RCC 7860 (cell line): Measurements from ENCODE around the gene STAT5B.
"Not testable (repeated sequence)": the region's sequence is repeated elsewhere in the genome, so short reads cannot be mapped to it uniquely, and the experiment has no call there.

Source experiments
- DNase-seq: peaks from one replicate; pipeline ENCODE4 v3.0.0-alpha.2; 2015; ENCODE audit warnings: low spot score
- FAIRE-seq: peaks from 2 replicates; lab custom pipeline; 2012; peaks lifted over from hg19 to GRCh38; lab: Jason Lieb, UNC

Gene STAT5B

DNA sequence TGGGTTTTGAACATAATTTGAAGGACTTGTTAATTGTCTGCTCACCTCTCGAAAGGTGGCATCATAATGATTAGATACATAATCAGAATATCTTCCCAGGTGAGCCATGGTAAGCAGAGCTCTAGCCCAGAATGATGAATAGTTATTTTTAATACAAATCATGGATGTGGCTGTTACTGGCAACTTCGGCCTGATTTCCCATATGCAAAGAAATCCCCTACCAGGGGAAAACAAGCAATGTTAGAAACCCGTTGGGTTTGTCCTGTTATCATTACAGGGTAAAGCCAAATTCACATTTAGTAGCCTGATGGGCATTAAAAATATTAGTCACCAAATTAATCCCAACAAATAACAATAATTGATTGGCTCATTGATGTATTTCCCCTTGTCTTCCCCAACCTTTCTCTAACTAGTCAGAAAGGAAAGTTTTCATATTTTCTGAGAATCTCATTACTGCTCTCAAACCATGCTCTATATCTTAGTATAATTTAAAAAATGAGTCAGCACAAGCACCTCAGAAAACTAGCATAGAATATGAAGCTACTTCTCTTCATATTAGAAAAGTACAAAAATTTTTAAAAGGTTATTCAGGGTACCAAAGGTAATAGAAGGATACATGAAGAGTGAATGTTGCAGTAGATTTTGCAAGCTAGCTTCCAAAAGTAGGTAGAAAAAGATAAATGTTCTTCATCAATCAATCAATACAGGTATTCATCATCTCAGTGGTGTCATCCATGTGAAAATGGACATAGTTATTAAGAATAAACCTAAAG is 5.0 kb downstream of the STAT5B start:
- no peak for FAIRE-seq
- DNase-seq = no peak

DNA sequence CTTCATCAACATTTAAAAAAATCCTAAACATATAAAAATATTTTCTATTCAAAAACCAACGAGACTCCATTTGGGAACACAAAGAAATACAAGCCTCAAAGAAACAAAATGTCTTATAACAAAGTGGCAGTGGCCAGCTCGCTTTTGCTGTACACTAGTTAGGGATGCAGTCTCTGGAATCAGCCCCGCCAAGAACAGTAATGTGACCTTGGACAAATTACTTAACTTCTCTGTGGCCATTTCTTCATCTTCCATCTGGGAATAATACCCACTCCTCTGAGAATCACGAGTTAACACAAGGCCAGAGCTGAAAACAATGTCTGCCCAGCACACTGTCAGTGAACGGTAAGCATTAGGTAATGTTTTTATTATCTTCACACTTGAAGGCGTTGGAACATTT is 5.6 kb downstream of the STAT5B start:
- no peak for DNase-seq
- FAIRE-seq = no peak

DNA sequence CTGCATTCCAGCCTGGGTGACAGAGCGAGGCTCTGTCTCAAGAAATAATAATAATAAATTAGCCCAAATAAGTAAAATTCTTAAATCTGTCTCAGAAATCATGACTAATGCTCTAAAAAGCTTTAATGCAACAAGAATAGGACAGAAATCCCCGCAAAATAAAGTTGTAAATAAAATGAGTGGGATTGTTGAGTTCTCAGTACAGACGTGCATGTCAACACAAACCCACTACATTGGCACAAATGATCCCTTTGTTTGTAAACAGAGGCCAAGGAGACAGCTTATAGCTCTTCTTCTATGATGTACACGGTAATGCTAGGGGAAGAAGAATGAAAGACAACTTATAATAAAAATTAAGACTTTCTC is 6.0 kb downstream of the STAT5B start:
- DNase-seq = no peak
- no peak for FAIRE-seq

DNA sequence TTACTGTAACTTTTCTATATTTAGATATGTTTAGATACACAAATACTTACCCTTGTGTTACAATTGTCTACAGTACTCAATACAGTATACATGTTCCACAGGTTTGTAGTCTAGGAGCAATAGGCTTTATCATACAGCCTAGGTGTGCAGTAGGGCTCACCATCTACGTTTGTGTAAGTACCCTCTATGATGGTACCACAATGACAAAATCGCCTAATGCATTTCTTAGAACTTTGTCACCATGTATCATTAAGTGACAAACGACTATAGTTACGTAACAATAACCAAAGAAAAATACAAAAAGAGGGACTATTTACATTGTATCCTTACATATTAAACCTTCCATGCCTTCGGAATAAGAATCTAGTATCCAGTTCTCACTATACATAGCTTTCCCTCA is 8.0 kb downstream of the STAT5B start:
- FAIRE-seq = no peak
- no peak for DNase-seq

DNA sequence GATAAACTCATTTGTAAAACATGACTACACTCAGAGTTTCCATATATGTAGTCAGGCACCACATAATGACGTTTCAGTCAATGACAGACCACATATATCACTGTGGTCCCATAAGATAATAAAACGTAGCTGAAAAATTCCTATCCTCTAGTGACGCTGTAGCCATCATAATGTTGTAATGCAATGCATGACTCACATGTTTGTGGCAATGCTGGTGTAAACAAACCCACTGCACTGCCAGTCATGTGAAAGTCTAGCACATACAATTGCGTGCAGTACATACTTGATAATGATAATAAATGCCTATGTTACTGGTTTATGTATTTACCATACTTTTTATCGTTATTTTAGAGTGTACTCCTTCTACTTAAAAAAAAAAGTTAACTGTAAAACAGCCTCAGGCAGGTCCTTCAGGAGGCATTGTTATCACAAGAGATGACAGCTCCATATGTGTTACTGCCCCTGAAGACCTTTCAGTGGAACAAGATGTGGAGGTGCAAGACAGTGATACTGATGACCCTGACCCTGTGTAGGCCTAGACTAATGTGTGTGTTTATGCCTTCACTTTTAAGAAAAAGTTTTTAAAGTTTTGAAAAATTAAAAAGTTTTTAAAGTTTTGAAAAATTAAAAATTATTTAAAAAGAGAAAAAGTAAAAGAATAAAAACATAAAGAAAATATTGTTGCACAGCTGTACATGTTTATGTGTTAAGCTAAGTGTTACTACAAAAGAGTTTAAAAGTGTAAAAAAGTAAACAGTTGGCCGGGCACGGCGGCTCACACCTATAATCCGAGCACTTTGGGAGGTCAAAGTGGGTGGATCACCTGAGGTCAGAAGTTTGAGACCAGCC is 9.0 kb downstream of the STAT5B start:
- FAIRE-seq = no peak
- DNase-seq = no peak

DNA sequence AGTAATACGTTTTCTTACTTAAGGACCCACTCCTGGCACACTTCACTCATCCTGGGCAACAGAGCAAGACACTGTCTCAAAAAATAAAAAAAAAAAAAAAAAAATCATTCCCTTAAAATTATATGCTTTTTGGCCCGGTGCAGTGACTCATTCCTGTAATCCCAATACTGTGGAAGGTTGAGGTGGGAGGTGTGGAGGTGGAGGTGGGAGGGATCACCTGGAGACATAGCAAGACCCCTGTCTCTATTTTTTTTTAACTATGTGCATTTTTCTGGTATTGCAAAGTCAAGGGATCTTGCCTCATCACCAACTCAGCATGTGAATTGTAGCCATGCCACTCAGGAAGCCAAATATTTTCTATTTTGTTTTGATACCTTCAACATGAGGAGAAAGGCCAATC is 9.7 kb downstream of the STAT5B start:
- FAIRE-seq = no peak
- no peak for DNase-seq

DNA sequence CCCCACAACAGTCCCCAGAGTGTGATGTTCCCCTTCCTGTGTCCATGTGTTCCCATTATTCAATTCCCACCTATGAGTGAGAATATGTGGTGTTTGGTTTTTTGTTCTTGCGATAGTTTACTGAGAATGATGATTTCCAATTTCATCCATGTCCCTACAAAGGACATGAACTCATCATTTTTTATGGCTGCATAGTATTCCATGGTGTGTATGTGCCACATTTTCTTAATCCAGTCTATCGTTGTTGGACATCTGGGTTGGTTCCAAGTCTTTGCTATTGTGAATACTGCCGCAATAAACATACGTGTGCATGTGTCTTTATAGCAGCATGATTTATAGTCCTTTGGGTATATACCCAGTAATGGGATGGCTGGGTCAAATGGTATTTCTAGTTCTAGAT is 11.8 kb downstream of the STAT5B start:
- FAIRE-seq, DNase-seq: not testable (repeated sequence)

DNA sequence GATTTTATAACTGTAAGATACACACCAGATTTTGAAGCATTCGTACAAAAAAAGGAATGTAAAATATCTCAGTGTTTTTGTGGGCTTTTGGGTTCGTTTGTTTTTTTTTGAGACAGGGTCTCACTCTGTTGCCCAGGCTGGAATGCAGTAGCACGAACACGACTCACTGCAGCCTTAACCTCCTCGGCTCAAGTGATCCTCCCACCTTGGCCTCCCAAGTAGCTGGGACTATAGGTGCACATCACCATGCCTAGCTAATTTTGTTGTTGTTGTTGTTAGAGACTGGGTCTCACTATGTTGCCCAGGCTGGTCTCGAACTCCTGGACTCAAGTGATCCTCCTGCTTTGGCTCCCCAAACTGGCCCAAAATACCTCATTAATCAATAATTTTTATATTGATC is 15.9 kb downstream of the STAT5B start:
- no peak for FAIRE-seq
- DNase-seq = no peak

DNA sequence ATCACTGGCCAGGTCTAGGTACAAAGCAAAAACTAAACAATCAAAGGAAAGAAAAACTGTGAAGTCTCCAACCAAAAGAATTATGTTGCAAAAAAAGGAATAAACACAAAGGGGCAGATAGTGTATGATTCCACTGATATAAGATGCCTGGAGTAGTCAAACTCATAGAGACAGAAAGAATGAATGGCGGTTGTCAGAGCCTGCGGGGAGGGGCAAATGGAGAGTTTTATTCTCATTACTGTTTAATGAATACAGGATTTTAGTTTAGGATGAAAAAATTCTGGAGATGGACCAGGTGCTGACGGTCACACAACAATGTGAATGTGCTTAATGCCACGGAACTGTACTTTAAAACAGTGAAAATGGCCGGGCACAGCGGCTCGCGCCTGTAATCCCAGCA is 20.7 kb downstream of the STAT5B start:
- FAIRE-seq (no peak), DNase-seq (no peak)

DNA sequence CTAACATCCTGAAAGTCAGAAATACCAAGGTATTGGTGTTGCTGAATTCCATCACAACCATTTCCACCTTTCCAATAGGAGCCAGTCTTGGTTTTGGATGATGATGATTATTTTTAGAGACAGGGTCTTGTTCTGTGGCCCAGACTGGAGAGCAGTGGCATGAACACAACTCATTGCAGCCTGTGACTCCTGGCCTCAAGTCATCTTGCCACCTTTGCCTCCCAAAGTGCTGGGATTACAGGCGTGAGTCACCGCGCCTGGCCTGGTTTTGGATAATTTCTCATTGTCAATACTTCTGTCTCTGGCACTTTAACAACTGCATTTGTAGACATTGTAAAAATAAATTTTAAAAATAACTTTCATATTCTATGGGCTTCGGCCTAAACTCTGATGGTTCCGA is 22.6 kb downstream of the STAT5B start:
- no peak for FAIRE-seq
- DNase-seq = no peak

DNA sequence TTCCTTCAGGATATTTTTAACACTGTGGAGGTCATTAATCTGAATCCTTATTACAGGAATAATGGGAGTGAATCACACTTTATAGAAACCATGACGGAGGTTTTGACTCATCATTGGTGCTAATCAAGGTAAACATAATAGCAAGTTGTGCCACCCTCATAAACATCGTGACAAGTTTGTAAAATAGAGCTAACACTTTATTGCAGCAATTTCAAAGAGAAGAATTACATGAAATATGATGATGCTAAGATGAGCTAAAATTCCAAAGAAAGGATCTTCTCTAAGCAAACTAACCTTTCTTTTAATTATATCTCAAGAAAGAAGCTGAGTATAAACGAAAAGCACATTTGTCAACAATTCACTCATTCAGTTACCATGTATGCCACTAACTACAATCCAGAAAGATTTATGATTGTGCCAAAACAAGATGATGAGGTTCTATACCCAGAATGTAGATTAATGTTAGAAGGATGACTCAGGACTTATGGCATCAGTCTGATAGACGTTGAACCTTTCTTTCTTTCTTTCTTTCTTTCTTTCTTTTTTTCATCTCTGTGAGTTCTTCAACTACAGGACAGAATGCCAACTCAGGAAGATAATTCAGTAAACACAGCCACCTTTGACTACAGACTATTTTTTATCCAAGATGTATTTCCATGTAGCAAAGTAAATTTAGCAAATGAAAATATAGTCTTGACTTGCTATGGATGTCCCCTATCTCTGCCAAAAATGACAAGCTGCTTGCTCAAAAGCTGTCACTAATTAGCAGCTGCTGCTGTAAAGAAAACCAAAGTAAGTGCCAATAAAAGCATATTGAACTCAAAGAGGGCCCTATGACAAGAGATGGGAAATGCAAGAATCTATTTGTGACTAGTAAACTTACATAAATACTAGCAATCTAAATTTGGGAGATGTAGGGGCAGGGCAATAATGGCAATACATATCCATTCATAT is 23.3 kb downstream of the STAT5B start:
- DNase-seq (peak; percentile 11), FAIRE-seq (no peak)

DNA sequence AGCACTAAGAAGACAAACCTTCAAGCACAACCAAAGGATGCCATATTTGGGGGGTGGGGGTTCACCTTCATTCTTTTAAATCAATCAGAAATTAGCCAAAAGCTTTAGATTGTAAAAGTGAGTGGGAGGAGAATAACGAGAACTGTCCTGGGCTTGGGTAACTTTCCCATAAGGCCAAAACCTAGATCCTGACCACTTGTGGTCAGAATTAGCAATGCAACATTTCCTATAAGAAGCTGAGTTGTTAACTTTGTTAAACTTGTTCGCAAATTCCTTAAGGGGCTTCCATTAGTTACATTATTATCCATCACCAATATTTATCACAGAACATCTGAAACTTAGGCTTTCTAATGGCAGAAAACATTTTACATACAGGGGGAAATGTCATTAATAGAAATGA is 25.1 kb downstream of the STAT5B start:
- DNase-seq = no peak

DNA sequence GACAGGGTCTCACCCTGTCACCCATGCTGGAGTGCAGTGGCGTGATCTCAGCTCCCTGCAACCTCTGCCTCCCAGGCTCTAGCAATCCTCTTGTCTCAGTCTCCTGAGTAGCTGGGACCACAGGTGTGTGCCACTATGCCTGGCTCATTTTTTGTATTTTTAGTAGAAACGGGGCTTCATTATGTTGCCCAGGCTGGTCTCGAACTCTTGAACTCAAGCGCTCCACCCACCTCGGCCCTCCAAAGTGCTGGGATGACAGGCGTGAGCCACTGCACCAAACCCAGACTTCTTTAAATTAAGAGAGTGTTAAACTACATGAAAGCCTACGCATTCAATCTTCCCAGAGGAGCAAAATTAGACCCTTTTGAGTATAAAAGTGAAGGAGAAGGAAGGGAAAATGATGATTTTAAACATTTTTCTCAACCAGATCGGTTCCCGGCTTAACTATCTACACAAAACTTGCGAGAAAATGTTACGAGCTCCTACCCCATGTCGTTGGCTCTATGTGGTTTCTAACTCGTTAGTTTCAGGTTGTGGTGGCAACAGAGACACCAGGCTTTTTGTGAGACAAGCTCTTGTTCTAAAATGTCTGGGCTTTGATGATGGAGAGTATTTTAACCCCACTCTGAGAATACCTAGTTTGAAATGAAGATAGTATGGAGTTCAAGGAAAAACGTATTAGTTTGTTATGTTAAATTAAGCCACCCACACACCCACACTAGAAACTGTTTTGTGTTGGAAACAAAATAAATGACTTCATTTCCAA is 26.3 kb downstream of the STAT5B start:
- FAIRE-seq = no peak
- no peak for DNase-seq

More for the DNA sequence above, 25.1 kb downstream of the STAT5B start:
- no peak for FAIRE-seq

DNA sequence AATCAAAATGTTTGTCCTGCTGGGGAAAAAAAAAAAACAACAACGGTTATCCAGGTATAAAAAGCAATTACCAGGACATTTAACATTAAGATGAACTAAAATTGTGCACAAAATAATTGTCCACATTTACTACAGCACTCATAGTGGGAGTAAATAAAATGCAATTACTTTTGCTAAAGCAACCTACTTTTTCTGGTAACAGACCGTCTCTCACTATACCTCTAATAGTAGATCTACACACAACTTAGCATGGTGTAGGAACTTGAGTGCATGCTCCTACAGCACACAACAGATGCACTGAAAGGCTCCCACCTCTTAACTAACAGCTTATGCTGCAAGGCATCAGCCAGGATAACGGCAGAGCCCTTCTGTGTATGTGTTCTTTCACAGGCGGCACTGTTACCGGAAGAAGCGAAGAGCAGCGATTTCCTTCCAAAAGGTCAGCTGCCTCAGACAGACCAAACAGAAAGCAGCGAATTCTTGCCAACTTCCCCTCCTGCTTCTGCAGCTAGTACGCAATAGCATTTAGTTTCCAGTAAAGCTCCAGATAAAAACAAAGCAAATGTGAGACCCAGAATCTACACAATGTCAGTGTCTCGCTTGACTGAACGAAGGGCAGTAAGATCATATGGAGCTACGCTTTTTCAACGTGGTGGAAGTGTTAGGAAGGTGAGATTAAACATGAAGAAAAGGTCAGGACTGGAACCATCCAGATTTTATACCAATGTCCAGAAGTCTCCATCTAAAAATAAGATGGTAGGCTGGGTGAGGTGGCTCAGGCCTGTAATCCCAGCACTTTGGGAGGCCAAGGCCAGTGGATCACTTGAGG is 27.6 kb downstream of the STAT5B start:
- DNase-seq (no peak), FAIRE-seq (no peak)

DNA sequence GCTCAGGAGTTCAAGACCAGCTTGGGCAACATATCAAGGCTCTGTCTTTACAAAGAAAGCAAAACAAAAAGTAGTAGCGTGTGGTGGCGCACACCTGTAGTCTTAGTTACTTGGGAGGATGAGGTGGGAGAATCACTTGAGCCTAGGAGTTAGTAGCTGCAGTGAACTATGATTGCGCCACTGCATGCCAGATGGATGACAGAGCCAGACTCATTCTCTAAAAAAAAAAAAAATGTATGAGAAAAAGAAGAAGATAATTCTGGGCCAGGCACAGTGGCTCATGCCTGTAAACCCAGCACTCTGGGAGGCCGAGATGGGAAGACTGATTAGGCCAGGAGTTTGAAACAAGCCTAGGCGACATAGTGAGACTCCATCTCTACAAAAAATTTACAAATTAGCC is 28.5 kb downstream of the STAT5B start:
- FAIRE-seq (no peak), DNase-seq (no peak)

DNA sequence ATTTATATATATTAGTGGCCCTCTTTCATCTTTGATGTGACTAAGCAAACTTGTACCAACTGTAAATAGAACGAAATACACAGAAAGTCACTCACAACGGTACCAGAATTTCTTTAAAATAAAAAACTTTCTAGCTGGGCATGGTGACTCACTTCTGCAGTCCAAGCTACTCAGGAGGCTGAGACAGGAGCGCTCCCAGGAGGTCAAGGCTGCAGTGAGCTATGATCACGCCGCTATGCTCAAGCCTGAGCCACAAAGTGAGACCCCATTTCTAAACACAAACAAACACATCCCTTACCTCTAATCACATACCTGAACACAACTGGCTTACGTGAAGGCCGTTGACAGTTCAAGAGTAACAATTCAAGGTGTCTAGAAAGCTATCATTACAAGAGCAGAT is 29.7 kb downstream of the STAT5B start:
- FAIRE-seq = no peak
- DNase-seq = no peak

DNA sequence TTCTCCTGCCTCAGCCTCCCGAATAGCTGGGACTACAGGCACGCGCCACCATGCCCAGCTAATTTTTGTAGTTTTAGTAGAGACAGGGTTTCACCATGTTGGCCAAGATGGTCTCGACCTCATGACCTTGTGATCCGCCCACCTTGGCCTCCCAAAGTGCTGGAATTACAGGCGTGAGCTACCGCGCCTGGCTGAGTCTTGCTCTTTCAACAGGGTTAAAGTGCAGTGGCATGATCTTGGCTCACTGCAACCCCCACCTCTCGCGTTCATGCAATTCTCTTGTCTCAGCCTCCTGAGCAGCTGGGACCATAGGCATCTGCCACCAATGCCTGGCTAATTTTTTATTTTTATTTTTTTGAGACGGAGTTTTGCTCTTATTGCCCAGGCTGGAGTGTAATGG is 31.0 kb downstream of the STAT5B start:
- not testable (repeated sequence) for DNase-seq, FAIRE-seq

DNA sequence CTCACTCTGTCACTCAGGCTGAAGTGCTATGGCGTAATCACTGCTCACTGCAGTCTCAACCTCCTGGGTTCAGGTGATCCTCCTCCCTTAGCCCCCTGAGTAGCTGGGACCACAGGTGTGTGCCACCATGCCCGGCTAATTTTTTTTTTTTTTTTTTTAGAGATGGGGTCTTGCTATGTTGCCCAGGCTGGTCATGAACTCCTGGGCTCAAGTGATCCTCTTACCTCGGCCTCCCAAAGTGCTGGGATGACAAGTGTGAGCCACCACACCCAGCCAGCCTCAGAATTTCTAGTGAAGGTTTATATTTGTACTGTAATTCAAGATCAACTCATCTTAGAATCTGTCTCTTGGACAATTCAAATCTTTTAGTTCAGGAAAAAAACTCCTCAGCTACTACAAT is 32.1 kb downstream of the STAT5B start:
- not testable (repeated sequence) for DNase-seq, FAIRE-seq

DNA sequence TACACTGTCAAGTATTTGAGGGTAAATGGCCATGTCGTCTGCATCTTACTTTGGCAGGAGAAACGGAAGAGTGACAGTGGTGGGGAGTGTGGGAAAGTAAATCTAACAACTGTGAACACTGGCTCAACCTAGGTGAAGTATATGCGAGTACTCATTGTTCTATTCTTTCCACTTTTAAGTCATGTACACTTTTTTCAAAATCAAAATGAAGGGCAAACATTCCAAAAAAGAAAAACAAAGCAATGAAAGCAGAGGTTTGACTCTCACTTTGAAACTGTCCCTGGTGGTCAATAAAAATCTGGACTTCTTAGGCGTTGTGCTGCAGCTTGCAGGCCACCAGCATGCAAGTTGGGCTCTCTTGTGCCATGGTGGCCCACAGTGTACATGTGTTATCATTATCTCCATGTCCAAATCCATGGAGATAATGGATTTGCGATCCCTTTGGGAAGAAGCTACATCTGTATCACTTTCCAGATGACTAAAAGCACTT is 32.7 kb downstream of the STAT5B start:
- DNase-seq = no peak
- FAIRE-seq = no peak
